ENCODE results near the gene LRRC55. TPM values are rescaled to one million over a fixed set of nuclear protein-coding genes. Genes with fewer than 3 reads are reported as not detected.

Gene LRRC55
- total RNA-seq, 4 donors from 2014 or later: 0.14 to 0.16 TPM; not detected in 2

DNA sequence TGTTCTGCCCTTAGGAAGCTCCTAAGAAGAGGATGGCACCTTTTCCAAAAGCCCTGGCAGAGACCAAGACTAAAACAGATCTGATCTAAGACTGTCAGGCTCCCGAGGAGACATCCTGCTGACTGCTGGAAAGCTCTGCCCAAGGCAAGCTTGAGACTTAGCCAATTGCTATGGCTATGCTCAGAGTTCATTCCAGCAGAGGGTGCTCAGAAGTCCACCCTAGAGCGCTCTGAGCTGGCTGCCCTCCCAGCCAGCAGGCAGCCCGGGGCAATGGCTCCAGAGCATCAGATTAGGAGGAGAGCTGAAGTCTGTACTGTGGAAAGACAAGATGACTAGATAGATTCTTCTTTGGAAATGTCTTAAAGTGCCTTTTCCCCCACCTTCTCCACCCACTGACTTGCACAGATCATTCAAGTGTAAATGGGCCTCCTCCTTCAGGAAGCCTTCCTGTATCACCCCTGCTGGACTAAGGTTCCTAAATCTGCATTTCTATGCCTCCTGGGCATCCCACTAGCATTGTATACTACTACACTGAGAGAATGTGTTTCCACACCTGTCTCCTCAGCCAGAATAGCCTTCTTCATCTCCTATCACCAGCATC, 23.4 kb downstream of the LRRC55 start:
- no peak for DNase-seq
- H3K36me3 ChIP-seq: no peaks in the 10 kb centered on the region
- TF ChIP-seq EP300 (IDR thresholded peaks at IDR 0.05; ENCODE audit: low read depth): no peak
- TF ChIP-seq POLR2A (IDR thresholded peaks at IDR 0.05): no peak
- no peak for TF ChIP-seq POLR2AphosphoS5 (IDR thresholded peaks at IDR 0.05)
- TF ChIP-seq, protein P1, sequence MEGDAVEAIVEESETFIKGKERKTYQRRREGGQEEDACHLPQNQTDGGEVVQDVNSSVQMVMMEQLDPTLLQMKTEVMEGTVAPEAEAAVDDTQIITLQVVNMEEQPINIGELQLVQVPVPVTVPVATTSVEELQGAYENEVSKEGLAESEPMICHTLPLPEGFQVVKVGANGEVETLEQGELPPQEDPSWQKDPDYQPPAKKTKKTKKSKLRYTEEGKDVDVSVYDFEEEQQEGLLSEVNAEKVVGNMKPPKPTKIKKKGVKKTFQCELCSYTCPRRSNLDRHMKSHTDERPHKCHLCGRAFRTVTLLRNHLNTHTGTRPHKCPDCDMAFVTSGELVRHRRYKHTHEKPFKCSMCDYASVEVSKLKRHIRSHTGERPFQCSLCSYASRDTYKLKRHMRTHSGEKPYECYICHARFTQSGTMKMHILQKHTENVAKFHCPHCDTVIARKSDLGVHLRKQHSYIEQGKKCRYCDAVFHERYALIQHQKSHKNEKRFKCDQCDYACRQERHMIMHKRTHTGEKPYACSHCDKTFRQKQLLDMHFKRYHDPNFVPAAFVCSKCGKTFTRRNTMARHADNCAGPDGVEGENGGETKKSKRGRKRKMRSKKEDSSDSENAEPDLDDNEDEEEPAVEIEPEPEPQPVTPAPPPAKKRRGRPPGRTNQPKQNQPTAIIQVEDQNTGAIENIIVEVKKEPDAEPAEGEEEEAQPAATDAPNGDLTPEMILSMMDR (IDR thresholded peaks at IDR 0.05): no peak
- WGBS, 2 donors (ENCODE audit: low coverage in 1 of 2): 81% methylated on average over 3 of the region's 3 CpGs; no CpG with 5 or more reads in 1 of the 2 donors
- in situ Hi-C loops (cut with MboI; ENCODE audit: low pct_ligation_motif_present in 1 of 4, low pct_unique_long_range_greater_than_20kb in 1 of 4, low sequenced_read_pairs in 3 of 4): no loop called here
- H3K9me3 ChIP-seq: no peaks in the 10 kb centered on the region
- no peak overlapping the region for H3K4me3 ChIP-seq
- intact Hi-C loops (cut with DNase I; ENCODE audit: low total_unique reads): no loop called here
- no peak overlapping the region for H3K27ac ChIP-seq
- H3K27me3 ChIP-seq: no peaks in the 10 kb centered on the region
- no peaks in the 10 kb centered on the region for H3K4me1 ChIP-seq

DNA sequence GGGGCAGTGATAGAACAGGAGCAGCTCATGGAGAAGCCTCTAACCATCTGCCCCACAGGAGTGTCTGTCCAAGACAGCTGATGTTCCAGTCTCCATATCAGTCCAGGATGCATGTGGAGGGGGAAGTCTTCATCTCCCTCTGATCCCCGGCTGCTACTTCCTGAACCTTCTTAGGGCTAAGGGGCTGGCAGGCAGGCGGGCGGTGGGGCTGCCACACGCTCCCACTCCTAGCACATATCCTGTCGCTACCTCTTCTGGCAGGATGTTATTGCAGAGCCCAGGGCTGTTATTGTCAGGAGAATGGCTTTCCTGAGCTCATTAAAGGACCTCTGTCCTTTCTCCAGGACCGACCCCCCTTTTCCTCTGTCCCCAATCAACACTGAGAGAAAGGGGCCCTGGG, 25.4 kb downstream of the LRRC55 start:
- H3K9me3 ChIP-seq: no peaks in the 10 kb centered on the region
- in situ Hi-C loops (cut with MboI; ENCODE audit: low pct_ligation_motif_present in 1 of 4, low pct_unique_long_range_greater_than_20kb in 1 of 4, low sequenced_read_pairs in 3 of 4): no loop called here
- WGBS, 2 donors (ENCODE audit: low coverage in 1 of 2): 57% methylated on average over 6 of the region's 6 CpGs; no CpG with 5 or more reads in 1 of the 2 donors
- TF ChIP-seq POLR2AphosphoS5 (IDR thresholded peaks at IDR 0.05) (no peak), POLR2A (IDR thresholded peaks at IDR 0.05) (no peak), EP300 (IDR thresholded peaks at IDR 0.05; ENCODE audit: low read depth) (no peak)
- TF ChIP-seq, protein P1 (IDR thresholded peaks at IDR 0.05): no peak
- H3K36me3 ChIP-seq: no peaks in the 10 kb centered on the region
- no peak overlapping the region for H3K27ac ChIP-seq
- no peak for DNase-seq
- intact Hi-C loops (cut with DNase I; ENCODE audit: low total_unique reads): no loop called here
- H3K4me1 ChIP-seq: no peaks in the 10 kb centered on the region
- no peaks in the 10 kb centered on the region for H3K27me3 ChIP-seq
- no peak overlapping the region for H3K4me3 ChIP-seq

DNA sequence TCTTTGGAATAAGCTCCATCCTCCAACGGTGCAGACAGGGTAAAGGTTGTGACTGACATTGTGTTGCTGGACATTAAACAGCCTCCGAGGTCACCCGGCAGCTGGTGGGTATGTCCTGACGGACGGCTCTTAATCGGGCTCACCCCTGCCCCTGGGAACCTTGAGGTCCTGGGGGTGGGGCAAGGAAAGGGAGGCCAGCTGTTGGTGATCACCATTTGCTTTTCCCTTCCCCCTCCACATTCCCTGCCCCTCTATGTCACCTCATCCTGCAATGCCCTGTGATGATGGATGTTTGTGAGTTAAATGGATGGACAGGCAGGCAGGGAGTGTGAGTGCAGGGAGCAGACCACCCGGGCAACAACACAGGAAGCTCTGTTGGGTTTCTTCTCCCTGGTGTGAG, 29.0 kb downstream of the LRRC55 start:
- no peak for DNase-seq
- Histone ChIP-seq H3K27ac (no peak overlapping the region), H3K27me3 (no peaks in the 10 kb centered on the region), H3K4me3 (no peak overlapping the region), H3K9me3 (no peaks in the 10 kb centered on the region), H3K36me3 (no peaks in the 10 kb centered on the region), H3K4me1 (peaks cover 0 to 6% (median 3%) of the 10 kb centered on the region in 4 donors)
- WGBS, 2 donors (ENCODE audit: low coverage in 1 of 2): 67% methylated on average over 7 of the region's 7 CpGs; no CpG with 5 or more reads in 1 of the 2 donors
- in situ Hi-C loops (cut with MboI; ENCODE audit: low pct_ligation_motif_present in 1 of 4, low pct_unique_long_range_greater_than_20kb in 1 of 4, low sequenced_read_pairs in 3 of 4): no loop called here
- TF ChIP-seq POLR2A (IDR thresholded peaks at IDR 0.05): no peak
- no peak for TF ChIP-seq POLR2AphosphoS5 (IDR thresholded peaks at IDR 0.05)
- TF ChIP-seq, protein P1 (IDR thresholded peaks at IDR 0.05): no peak
- TF ChIP-seq EP300 (IDR thresholded peaks at IDR 0.05; ENCODE audit: low read depth): no peak
- intact Hi-C loops (cut with DNase I; ENCODE audit: low total_unique reads): no loop called here

DNA sequence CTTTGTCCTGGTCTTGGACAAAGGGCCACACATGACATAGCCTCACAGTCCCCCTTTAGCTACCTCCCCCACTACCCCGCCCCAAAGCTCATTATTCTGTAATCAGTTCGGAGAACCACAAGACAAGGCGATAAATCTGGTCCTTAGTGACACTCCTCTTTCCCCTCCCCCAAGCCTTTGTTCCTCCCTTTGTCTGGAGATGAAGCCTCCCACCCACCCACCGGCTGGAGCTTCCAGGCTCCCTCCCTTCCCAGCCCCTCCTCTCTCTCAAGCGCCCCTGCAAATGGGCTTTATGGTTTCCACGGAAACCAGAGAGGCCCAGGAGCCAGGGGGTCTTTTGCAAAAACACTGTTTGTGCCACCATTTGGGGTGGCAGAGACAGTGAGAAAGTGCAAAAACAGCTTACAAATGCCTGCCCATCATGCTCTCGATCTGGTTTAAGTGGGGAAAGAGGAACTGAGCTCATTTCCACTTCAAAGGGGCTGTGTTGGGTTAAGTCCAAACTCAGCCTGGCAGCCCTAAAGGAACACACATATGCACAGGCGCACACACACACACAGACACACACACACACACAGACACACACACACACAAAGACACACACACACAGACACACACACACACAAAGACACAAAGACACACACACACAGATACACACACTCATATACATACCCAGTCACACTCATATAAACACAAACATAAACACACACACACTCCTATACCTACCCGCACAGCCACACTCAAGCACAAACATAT, 31.8 kb downstream of the LRRC55 start:
- WGBS, 2 donors (ENCODE audit: low coverage in 1 of 2): 44 to 61% methylated on average over 5 to 9 of the region's 9 CpGs
- DNase-seq: no peak
- Histone ChIP-seq H3K27ac (peak overlapping the region; percentile 30 to 41 (median 36)), H3K9me3 (no peaks in the 10 kb centered on the region), H3K27me3 (no peaks in the 10 kb centered on the region), H3K4me1 (peaks cover 0 to 6% (median 3%) of the 10 kb centered on the region in 4 donors), H3K36me3 (no peaks in the 10 kb centered on the region), H3K4me3 (no peak overlapping the region)
- in situ Hi-C loops (cut with MboI; ENCODE audit: low pct_ligation_motif_present in 1 of 4, low pct_unique_long_range_greater_than_20kb in 1 of 4, low sequenced_read_pairs in 3 of 4): no loop called here
- no peak for TF ChIP-seq POLR2A (IDR thresholded peaks at IDR 0.05)
- intact Hi-C loops (cut with DNase I; ENCODE audit: low total_unique reads): no loop called here

Data from transverse colon (tissue), 4 donors.